ENCODE data around the gene EIF2S1. TPM values are rescaled to one million over a fixed set of nuclear protein-coding genes. Genes with fewer than 3 reads are reported as not detected.
A peak's percentile ranks its signal among the peaks of the same experiment; 100 is the strongest.

Gene EIF2S1
- total RNA-seq, 1 donor from 2014 or later = 193 TPM

DNA sequence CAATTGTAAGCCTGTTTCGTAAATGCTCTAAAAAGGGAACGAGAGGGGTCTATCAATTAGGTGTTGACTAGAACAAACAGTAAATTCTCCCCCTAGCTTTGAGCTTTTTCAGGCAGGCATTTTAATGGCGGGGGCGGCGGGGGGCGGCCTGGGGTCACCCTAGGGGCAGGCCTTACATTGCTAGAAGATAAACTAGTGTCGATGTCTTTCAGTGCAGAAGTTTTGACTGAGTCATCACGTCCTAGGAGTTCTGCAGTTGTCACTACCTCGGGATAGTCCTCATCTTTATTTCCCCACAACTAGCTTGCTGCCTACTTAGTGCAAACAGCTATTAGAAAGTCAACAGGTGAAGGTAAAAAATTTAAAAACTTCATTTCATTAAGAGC is 2.2 kb upstream of the EIF2S1 start:
- H3K27me3 ChIP-seq = no peaks in the 10 kb centered on the region
- no peaks in the 10 kb centered on the region for H3K9me3 ChIP-seq (ENCODE audit: low read depth)
- no peaks in the 10 kb centered on the region for H3K36me3 Mint-ChIP-seq
- no peak for DNase-seq (ENCODE audit: low spot score)
- H3K79me2 ChIP-seq (ENCODE audit: low read depth) = peaks cover 93% of the 10 kb centered on the region
- no peaks in the 10 kb centered on the region for H3K27me3 Mint-ChIP-seq (ENCODE audit: insufficient read depth, low read depth)
- H3K9me3 Mint-ChIP-seq = no peaks in the 10 kb centered on the region
- peaks cover 20% of the 10 kb centered on the region for H3K4me1 ChIP-seq
- H3K4me1 Mint-ChIP-seq = peaks cover 27% of the 10 kb centered on the region
- H4K20me1 ChIP-seq (ENCODE audit: low read depth) = peaks cover 21% of the 10 kb centered on the region
- peak overlapping the region; percentile 95 for H3K4me2 ChIP-seq
- peak overlapping the region; percentile 72 for H3K27ac Mint-ChIP-seq
- H2AFZ ChIP-seq (replicated peaks) = no peak overlapping the region
- H3K27ac ChIP-seq = no peak overlapping the region
- H3K36me3 ChIP-seq = no peaks in the 10 kb centered on the region
- H3K4me3 Mint-ChIP-seq = peak overlapping the region; percentile 99
- H3K9ac ChIP-seq = peak overlapping the region; percentile 83
- TF ChIP-seq, protein P1, sequence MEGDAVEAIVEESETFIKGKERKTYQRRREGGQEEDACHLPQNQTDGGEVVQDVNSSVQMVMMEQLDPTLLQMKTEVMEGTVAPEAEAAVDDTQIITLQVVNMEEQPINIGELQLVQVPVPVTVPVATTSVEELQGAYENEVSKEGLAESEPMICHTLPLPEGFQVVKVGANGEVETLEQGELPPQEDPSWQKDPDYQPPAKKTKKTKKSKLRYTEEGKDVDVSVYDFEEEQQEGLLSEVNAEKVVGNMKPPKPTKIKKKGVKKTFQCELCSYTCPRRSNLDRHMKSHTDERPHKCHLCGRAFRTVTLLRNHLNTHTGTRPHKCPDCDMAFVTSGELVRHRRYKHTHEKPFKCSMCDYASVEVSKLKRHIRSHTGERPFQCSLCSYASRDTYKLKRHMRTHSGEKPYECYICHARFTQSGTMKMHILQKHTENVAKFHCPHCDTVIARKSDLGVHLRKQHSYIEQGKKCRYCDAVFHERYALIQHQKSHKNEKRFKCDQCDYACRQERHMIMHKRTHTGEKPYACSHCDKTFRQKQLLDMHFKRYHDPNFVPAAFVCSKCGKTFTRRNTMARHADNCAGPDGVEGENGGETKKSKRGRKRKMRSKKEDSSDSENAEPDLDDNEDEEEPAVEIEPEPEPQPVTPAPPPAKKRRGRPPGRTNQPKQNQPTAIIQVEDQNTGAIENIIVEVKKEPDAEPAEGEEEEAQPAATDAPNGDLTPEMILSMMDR (IDR thresholded peaks at IDR 0.05) = no peak
- TF ChIP-seq EZH2 (IDR thresholded peaks at IDR 0.05) (no peak), EZH2phosphoT487 (IDR thresholded peaks at IDR 0.05) (no peak)
- H3F3A ChIP-seq (ENCODE audit: low read depth) = no peaks in the 10 kb centered on the region
- peak overlapping the region; percentile 67 for H3K4me3 ChIP-seq

DNA sequence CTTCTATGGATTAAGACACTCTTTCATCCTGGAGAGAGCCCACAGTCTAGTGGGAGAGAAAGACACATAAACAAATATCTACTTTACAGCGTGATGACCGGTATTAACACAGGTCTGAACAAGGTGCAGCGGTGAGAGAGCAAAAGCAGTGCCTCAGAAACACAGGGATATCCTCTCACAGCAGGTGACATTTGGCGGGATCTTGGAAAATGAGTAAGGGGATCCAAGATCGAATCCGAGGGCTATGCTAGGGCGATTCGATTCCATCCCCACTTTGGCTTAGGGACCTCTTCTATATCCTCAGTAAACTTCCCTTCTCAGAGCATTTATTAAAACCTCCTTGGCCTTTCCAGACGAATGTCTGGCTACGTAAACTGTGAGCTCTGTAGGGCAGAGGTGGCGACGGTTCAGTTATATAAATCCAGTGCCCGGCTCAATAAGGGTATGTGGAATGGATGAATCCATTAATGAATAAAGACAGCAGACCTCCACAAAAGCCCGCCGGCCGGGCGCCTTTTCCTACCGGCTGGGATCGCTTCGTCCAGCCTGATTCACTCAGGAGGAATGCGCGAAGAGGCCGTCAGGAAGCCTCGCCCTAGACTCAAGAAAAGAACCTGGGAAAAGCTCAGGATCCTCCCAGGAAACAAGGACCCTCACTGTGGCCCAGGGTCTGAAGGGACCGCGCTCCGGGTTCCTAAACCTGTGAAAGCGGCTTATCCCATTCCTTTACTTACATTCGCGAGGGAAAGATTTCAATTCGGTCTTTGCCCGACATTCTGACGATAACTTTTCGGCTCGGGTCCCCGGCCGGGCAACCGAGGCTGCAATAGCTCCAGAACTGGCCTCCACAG is 979 bp upstream of the EIF2S1 start:
- Mint-ChIP-seq H3K9me3 (no peaks in the 10 kb centered on the region), H3K27ac (peak overlapping the region; percentile 99), H3K36me3 (no peaks in the 10 kb centered on the region), H3K4me1 (peaks cover 27% of the 10 kb centered on the region), H3K27me3 (ENCODE audit: insufficient read depth, low read depth) (no peaks in the 10 kb centered on the region), H3K4me3 (peak overlapping the region; percentile 99)
- TF ChIP-seq, protein P1 (IDR thresholded peaks at IDR 0.05) = no peak
- TF ChIP-seq EZH2phosphoT487 (IDR thresholded peaks at IDR 0.05) (no peak), EZH2 (IDR thresholded peaks at IDR 0.05) (no peak)
- no peaks in the 10 kb centered on the region for H3K36me3 ChIP-seq
- H3F3A ChIP-seq (ENCODE audit: low read depth) = no peaks in the 10 kb centered on the region
- no peak overlapping the region for H3K27ac ChIP-seq
- peaks cover 23% of the 10 kb centered on the region for H4K20me1 ChIP-seq (ENCODE audit: low read depth)
- DNase-seq (ENCODE audit: low spot score) = peak; percentile 62
- H3K4me1 ChIP-seq = peaks cover 20% of the 10 kb centered on the region
- H3K9me3 ChIP-seq (ENCODE audit: low read depth) = no peaks in the 10 kb centered on the region
- H3K4me3 ChIP-seq = peak overlapping the region; percentile 67
- peak overlapping the region; percentile 83 for H3K9ac ChIP-seq
- H3K4me2 ChIP-seq = peak overlapping the region; percentile 95
- peaks cover 93% of the 10 kb centered on the region for H3K79me2 ChIP-seq (ENCODE audit: low read depth)
- no peaks in the 10 kb centered on the region for H3K27me3 ChIP-seq
- H2AFZ ChIP-seq (replicated peaks) = peak overlapping the region; percentile 55

DNA sequence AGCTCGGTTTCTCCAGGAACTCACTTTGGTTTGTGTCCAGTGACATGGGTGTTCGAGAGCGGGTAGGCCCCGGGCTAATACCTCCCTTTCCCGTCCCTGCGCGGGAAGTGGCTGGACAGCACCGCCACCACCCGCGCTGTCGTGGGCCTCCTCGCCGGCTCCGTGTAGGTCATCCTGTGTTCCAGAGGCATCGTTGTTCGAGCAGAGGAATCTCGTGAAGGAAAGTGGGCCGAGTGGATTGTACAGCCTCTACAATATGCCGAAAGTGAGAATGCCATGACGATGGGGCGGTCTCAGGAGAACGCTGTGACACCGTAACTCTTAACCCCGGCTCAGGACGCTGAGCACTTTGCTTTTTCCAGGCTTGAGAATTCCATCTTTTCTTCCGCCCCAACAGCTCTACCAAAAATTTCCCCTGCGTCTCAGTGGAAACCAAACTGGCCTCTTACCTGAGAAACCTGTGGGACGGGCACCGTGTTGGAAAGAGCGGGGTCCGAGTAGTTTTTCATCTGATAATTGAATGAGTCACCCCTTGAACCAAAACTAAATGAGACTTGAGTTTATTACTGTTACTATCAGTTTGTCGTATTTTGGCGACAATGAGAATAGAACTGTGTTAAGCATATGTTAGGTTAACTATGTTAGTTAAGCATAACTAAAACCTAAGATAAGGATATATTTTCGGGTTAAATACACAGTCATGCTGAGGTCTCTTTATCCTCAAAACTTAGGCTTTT is 510 bp downstream of the EIF2S1 start:
- Histone ChIP-seq H3K27me3 (no peaks in the 10 kb centered on the region), H3K4me3 (peak overlapping the region; percentile 67), H2AFZ (replicated peaks) (peak overlapping the region; percentile 100), H3K4me2 (peak overlapping the region; percentile 95), H3K9ac (peak overlapping the region; percentile 97), H3K27ac (peak overlapping the region; percentile 91), H3K79me2 (ENCODE audit: low read depth) (peaks cover 91% of the 10 kb centered on the region), H3K4me1 (peaks cover 20% of the 10 kb centered on the region), H3K36me3 (peaks cover 10% of the 10 kb centered on the region), H3K9me3 (ENCODE audit: low read depth) (no peaks in the 10 kb centered on the region), H3F3A (ENCODE audit: low read depth) (no peaks in the 10 kb centered on the region), H4K20me1 (ENCODE audit: low read depth) (peaks cover 23% of the 10 kb centered on the region)
- peak overlapping the region; percentile 99 for H3K4me3 Mint-ChIP-seq
- H3K27me3 Mint-ChIP-seq (ENCODE audit: insufficient read depth, low read depth) = no peaks in the 10 kb centered on the region
- DNase-seq (ENCODE audit: low spot score) = no peak
- H3K9me3 Mint-ChIP-seq = no peaks in the 10 kb centered on the region
- H3K36me3 Mint-ChIP-seq = no peaks in the 10 kb centered on the region
- H3K4me1 Mint-ChIP-seq = peaks cover 27% of the 10 kb centered on the region
- H3K27ac Mint-ChIP-seq = peak overlapping the region; percentile 99
- TF ChIP-seq EZH2phosphoT487 (IDR thresholded peaks at IDR 0.05) (no peak), EZH2 (IDR thresholded peaks at IDR 0.05) (no peak)
- TF ChIP-seq, protein P1 (IDR thresholded peaks at IDR 0.05) = no peak
